NCI-H2029 (cell line): Measurements from ENCODE around the gene GPR108.
"Not testable (repeated sequence)": the region's sequence is repeated elsewhere in the genome, so short reads cannot be mapped to it uniquely, and the experiment has no call there.

Experiments used
- DNase-seq: peaks from one replicate; lab custom pipeline; 2025; lab: John Stamatoyannopoulos, UW

GPR108 gene

GRCh38 chr19:6737284-6737872 is at the start of gene GPR108:
GPR108 (minus strand) TSS chr19:6737580; CDS start chr19:6737576, 4 bp downstream.
- peak; percentile 99 for DNase-seq

GRCh38 chr19:6779206-6779605 is 41.8 kb upstream of the GPR108 start:
- DNase-seq = no peak

- no peak for DNase-seq
Measured at GRCh38 chr19:6778386-6778785, 41.0 kb upstream of the GPR108 start.

GRCh38 chr19:6777434-6777833 is 40.1 kb upstream of the GPR108 start:
- DNase-seq = no peak

GRCh38 chr19:6776999-6777398 is 39.6 kb upstream of the GPR108 start:
- no peak for DNase-seq

- DNase-seq = not testable (repeated sequence)
Measured at GRCh38 chr19:6776045-6776444, 38.7 kb upstream of the GPR108 start.

GRCh38 chr19:6774821-6775707 is 37.7 kb upstream of the GPR108 start:
- DNase-seq = no peak

- DNase-seq = no peak
Measured at GRCh38 chr19:6773323-6773931, 36.0 kb upstream of the GPR108 start.

- no peak for DNase-seq
Measured at GRCh38 chr19:6772866-6773322, 35.5 kb upstream of the GPR108 start.

GRCh38 chr19:6772028-6772865 is 34.9 kb upstream of the GPR108 start, which contains the start of gene VAV1:
VAV1 (plus strand) TSS chr19:6772708; CDS start chr19:6772808, 100 bp downstream.
- no peak for DNase-seq

- not testable (repeated sequence) for DNase-seq
Measured at GRCh38 chr19:6771648-6772027, 34.3 kb upstream of the GPR108 start.

GRCh38 chr19:6769006-6769619 is 31.7 kb upstream of the GPR108 start:
- DNase-seq = no peak

GRCh38 chr19:6768236-6768785 is 30.9 kb upstream of the GPR108 start:
- no peak for DNase-seq

- DNase-seq = peak; percentile 88
Measured at GRCh38 chr19:6767357-6768235, 30.2 kb upstream of the GPR108 start, which contains the start of gene SH2D3A. SH2D3A (minus strand) TSS chr19:6767435; CDS start chr19:6763748, 3,687 bp downstream.

- DNase-seq = peak; percentile 45
Measured at GRCh38 chr19:6767081-6767356, 29.6 kb upstream of the GPR108 start.

GRCh38 chr19:6766357-6767080 is 29.1 kb upstream of the GPR108 start:
- DNase-seq = no peak

- DNase-seq = peak; percentile 89
Measured at GRCh38 chr19:6765738-6766356, 28.5 kb upstream of the GPR108 start.

- DNase-seq = not testable (repeated sequence)
Measured at GRCh38 chr19:6762253-6762797, 24.9 kb upstream of the GPR108 start.
